Endometrial microvascular endothelial cells (primary cell): ENCODE results near the gene AOPEP. TPM values are rescaled to one million over a fixed set of nuclear protein-coding genes. Genes with fewer than 3 reads are reported as not detected.

Experiments
- in situ Hi-C: cut with HindIII; loops from 2 replicates; pipeline ENCODE4 v1.10.0; 2017; ENCODE audit warnings: low sequenced_read_pairs, low pct_unique_long_range_greater_than_20kb; ENCODE audit errors: inconsistent ontology term
- total RNA-seq: library from RNA; depleted of rRNA; stranded (reverse); fragments of >200 nt; gene quantifications from one replicate; pipeline ENCODE4 v1.2.3, GENCODE V29; 2015; ENCODE audit errors: inconsistent ontology term

AOPEP gene
- total RNA-seq, 1 donor from 2014 or later: 48.9 TPM

- in situ Hi-C loops: no loop called here
Measured at GRCh38 chr9:95070549-95071021, 344.1 kb downstream of the AOPEP start.

- in situ Hi-C loops: no loop called here
Measured at GRCh38 chr9:95071450-95071849, 345.0 kb downstream of the AOPEP start.

- in situ Hi-C loops: no loop called here
Measured at GRCh38 chr9:95071925-95072324, 345.4 kb downstream of the AOPEP start.

GRCh38 chr9:95073042-95073607 is 346.6 kb downstream of the AOPEP start:
- in situ Hi-C loops: no loop called here

GRCh38 chr9:95073918-95074317 is 347.4 kb downstream of the AOPEP start:
- in situ Hi-C loops: no loop called here

GRCh38 chr9:95074632-95075031 is 348.1 kb downstream of the AOPEP start:
- in situ Hi-C loops: no loop called here

GRCh38 chr9:95075700-95076099 is 349.2 kb downstream of the AOPEP start:
- in situ Hi-C loops: no loop called here

- in situ Hi-C loops: no loop called here
Measured at GRCh38 chr9:95076696-95077052, 350.2 kb downstream of the AOPEP start.

GRCh38 chr9:95077053-95077765 is 350.7 kb downstream of the AOPEP start:
- in situ Hi-C loops: no loop called here

GRCh38 chr9:95077766-95078370 is 351.4 kb downstream of the AOPEP start:
- in situ Hi-C loops: no loop called here

- in situ Hi-C loops: no loop called here
Measured at GRCh38 chr9:95078511-95078910, 352.0 kb downstream of the AOPEP start.

GRCh38 chr9:95078939-95079338 is 352.4 kb downstream of the AOPEP start:
- in situ Hi-C loops: no loop called here

GRCh38 chr9:95079461-95079860 is 353.0 kb downstream of the AOPEP start:
- in situ Hi-C loops: no loop called here

GRCh38 chr9:95080961-95081647 is 354.6 kb downstream of the AOPEP start:
- in situ Hi-C loops: no loop called here

- in situ Hi-C loops: no loop called here
Measured at GRCh38 chr9:95081998-95082397, 355.5 kb downstream of the AOPEP start.

- in situ Hi-C loops: no loop called here
Measured at GRCh38 chr9:95082401-95083084, 356.0 kb downstream of the AOPEP start.

GRCh38 chr9:95083086-95083768 is 356.7 kb downstream of the AOPEP start:
- in situ Hi-C loops: no loop called here

- in situ Hi-C loops: no loop called here
Measured at GRCh38 chr9:95084254-95084934, 357.9 kb downstream of the AOPEP start.
